Hepatocyte (in vitro differentiated cells): ENCODE data around the gene NHSL2.

Experiments
- EZH2 ChIP-seq: fragments of 200-600 bp; sonication (generic); IDR thresholded peaks from 2 replicates; pipeline ENCODE4 v1.6.1; 2016; ENCODE audit warnings: antibody characterized with exemption, mild to moderate bottlenecking, borderline replicate concordance
- EZH2phosphoT487 ChIP-seq: fragments of 200-600 bp; sonication (generic); IDR thresholded peaks from one replicate; pipeline ENCODE4 v1.6.1; 2018; ENCODE audit warnings: antibody characterized with exemption, mild to moderate bottlenecking, low read depth, moderate library complexity; ENCODE audit not compliant: unreplicated experiment, severe bottlenecking
- TF ChIP-seq, protein P1 (sequence below): fragments of 200-600 bp; sonication (generic); IDR thresholded peaks from 2 replicates; pipeline ENCODE4 v1.5.1; 2016; ENCODE audit warnings: antibody characterized with exemption, mild to moderate bottlenecking; ENCODE audit not compliant: poor library complexity

DNA sequence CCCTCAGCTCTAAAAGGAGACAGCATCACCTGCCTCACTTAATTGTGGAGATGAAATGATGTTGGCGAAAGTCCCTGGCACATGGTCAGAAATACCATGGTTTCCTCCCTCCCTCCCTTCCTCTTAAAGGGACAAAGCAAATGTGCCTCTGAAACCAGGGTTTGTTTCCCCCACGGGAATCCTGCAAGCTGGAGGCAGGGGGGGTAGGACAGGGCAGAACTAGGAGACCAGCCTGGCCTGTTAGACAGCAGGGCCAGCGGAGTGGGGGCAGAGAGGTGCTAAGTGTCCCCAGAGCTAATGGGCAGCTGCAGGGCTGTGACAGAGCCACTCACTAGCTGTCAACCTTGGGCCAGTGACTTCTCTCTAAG lies 215.4 kb downstream of the NHSL2 start:
- TF ChIP-seq EZH2 (no peak), EZH2phosphoT487 (no peak)
- TF ChIP-seq, protein P1, sequence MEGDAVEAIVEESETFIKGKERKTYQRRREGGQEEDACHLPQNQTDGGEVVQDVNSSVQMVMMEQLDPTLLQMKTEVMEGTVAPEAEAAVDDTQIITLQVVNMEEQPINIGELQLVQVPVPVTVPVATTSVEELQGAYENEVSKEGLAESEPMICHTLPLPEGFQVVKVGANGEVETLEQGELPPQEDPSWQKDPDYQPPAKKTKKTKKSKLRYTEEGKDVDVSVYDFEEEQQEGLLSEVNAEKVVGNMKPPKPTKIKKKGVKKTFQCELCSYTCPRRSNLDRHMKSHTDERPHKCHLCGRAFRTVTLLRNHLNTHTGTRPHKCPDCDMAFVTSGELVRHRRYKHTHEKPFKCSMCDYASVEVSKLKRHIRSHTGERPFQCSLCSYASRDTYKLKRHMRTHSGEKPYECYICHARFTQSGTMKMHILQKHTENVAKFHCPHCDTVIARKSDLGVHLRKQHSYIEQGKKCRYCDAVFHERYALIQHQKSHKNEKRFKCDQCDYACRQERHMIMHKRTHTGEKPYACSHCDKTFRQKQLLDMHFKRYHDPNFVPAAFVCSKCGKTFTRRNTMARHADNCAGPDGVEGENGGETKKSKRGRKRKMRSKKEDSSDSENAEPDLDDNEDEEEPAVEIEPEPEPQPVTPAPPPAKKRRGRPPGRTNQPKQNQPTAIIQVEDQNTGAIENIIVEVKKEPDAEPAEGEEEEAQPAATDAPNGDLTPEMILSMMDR, result no peak
